Inferior parietal cortex (tissue), 1 donor: Measurements from ENCODE around the gene PDCD4.

ENCODE experiments used
- DNase-seq: peaks from one replicate; pipeline ENCODE4 v3.0.0-alpha.2; 2016; ENCODE audit errors: extremely low spot score

PDCD4 gene

DNA sequence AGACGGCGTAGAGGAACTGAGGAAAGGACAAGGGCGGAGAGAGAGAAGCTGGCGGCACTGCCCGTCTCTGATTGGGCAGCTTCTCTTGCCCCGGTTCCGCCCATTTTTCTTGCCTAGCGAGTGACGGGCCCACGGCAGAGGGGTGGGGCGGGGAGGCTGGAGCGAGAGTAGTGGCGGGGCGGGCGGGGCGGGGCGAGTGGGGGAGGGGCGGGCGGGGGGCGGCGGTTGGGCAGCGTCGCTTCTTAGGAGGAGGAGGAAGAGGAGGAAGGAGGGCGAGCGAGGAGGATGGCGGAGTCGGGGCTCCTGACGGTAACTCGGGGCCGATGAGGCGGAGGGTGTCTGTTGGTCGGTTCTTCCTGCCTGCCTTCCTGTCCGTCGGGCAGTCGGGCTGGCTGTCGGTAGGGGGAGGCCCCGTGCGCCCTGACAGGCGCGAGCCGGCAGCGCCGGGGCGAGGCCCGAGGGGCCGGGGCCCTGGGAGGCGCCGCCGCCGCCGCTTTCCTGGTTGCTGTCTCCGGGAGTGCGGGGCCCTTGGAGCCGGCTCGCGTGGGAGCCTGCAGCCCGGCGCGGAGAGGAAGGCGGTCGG lies 47.7 kb downstream of the PDCD4 start, which contains the start of gene SHOC2:
SHOC2 (plus strand) TSS at position 256 of the 583 bp plus-strand sequence. CDS start 44,755 bp downstream, outside the sequence.
- no peak for DNase-seq

DNA sequence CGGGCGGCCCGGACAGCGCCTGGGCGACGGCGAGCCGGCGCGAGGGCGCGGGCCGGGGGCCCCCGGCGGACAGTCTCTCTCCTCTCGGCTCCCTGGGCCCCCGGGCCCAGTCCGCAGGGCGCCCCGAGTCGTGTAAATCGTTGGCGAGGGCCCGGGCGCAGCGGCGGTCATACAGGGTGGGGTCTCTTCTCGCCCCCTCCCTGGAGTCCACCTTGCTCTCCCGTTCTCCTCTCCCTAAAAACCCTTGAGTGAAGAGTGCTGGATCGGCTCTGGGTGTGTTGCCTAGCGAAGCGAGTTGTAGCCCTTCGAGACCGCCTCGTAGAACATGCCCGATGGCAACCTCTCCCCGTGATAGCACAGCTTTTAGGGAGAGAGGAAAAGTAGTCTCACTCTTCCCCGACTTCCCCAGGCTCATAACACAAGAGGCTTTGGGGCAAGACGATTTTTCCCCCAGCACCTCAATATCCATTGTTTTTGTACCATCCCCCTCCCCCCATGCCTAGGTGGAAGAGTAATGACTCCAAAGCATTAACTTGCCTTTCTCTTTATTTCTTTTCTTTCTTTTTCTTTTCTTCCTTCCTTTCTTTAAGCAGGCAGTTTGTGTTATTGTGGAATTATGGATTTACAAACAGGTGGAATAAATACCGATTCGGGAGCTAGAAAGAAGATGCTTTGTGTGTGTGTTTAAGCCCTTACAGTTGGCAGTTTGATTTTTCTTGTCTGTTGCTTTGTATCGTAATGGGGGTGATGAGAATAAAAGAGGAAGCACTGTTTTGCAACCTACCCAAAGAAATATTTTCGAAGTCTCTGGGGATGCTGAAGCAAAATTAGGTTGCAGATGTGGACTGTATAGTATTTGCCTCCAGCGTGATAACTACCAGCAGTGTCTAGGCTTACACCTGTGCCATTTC lies 48.5 kb downstream of the PDCD4 start:
- peak; percentile 34 for DNase-seq

DNA sequence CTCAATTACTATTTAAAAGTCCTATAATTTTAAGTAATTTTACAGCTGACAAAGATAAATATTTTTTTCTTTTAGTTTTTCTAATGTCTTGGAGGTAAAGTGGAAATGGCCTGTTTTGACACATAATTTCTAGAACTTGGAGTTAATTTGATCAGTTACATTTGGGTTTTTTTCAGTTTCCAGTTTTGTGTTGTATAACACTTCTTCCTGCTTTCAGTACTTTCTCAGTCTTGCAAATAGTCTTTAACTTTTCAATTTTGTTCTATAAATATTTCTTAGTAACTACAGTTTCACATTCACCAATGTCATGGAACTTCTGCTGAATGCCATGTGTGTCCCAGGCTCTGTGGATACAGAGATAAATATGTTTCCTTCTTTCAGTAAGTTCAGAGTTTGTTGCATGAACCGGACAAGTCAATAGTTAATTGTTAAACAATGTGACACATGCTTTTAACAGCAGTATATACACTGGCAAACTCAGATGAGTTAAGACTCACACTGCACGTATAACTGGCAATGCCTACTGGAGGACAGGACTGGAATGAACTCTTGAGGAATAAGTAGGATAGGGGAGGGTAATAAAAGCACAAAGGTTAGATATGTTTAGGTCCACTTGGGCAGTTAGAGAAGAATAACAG lies 52.2 kb downstream of the PDCD4 start:
- DNase-seq = no peak

DNA sequence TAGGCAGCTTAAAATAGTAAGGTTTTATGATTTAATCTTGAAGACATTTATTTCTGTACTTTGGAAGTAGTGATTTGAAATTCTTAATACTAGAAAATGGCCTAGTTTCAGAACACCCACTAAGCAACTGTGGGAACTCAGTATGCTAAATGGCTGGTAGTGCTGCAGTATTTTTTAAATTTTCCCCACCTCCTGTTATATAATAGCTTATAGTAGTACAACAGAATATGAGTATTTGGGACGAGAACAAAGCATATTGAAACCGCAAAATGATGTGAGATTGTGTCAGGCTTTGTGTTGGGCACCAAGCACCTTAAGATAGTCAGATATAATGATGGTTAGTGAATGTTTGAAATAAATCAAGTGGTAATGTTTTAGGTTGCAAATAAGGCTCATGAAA lies 55.7 kb downstream of the PDCD4 start:
- no peak for DNase-seq

DNA sequence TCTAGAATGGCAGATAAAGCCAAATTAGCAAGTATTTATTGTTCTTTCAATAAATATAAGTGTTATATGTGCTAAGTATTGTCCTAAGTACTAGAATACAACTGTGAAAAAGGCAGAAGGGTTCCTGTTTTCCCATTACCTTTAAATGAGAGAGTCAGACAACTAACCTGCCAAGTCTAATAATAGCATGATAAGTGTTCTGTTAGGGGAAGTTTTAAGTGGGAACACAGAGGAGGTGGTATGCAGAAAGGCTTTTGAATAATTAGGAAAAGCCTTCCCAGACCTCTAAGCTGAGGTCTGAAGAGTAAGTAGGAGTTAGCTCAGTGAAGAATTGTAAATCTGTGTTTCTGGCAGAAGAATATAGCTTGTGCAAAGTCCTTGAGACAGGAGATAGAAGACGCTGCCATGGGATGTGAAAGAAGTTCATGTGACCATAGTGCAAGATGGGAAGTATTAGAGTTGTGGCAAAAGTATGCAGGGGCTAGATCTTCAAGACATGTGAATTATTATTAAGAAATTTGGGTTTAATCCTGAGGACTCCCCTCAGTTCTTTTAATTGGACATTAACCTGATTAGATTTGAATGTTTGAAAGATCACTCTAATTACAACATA lies 60.1 kb downstream of the PDCD4 start:
- DNase-seq = no peak

DNA sequence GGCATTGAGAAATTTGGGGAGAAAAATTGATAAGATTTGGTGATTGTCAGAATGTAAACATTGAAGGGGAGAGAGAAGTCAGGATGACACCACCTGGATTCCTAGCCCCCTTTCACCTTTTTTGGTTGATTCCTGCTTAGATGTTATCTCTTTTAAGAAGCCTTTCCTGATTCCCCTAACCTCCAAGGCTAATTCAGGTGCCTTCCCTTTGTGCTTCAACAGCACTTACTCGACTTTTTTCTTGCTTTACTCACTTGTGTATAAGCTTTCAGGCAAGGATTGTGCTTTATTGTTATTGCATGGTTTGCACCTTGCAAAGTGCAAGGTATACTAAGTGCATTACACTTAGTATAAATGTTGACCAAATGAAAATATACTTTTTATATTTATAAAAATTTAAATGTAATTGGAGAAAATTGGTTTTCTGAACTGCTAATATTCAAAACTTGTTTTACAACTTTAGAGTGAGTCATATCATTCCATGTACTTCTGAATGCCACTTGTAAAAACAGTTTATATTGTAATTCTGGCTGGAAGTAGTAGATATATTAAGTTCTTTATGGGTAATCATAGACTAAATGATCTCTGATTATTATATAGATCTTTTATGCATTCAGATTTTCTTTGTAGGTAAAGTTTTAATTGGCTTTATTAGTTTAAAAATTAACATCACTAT lies 60.9 kb downstream of the PDCD4 start:
- DNase-seq = no peak

DNA sequence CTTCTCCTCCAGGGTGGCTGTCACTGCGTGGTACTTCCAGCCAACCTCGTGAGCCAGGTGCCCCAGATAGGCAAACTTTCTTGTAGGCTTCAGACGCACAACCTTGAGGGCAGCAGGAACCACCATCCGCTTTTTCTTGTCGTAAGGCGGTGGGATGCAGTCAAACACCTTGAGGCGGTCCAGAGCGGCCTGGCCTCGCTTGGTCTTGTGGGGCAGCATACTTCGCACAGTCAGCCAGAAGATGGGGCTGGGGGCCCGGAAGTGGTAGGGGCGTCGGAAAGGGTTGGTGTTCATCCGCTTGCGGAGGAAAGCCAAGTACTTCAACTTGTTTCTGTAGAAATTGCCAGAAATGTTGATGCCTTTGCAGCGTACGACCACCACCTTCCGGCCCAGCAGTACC lies 65.0 kb downstream of the PDCD4 start:
- DNase-seq = no peak

DNA sequence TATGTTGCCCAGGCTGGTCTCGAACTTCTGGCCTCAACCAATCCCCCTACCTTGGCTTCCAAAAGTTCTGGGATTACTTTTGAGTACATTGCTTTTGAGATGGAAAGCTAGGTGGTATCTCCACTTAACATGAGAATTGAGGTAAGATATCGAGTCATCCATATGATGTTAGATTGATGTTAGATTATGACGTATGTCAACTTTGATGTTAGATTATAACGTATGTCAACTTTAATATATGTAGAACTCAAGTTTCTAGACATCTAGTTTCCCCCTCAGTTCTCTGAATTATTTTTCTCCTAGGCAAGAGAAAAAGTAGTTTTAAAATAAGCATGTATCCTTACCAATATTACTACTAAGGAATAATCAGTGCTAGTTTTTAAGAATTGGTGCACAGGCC lies 67.7 kb downstream of the PDCD4 start:
- DNase-seq = no peak

DNA sequence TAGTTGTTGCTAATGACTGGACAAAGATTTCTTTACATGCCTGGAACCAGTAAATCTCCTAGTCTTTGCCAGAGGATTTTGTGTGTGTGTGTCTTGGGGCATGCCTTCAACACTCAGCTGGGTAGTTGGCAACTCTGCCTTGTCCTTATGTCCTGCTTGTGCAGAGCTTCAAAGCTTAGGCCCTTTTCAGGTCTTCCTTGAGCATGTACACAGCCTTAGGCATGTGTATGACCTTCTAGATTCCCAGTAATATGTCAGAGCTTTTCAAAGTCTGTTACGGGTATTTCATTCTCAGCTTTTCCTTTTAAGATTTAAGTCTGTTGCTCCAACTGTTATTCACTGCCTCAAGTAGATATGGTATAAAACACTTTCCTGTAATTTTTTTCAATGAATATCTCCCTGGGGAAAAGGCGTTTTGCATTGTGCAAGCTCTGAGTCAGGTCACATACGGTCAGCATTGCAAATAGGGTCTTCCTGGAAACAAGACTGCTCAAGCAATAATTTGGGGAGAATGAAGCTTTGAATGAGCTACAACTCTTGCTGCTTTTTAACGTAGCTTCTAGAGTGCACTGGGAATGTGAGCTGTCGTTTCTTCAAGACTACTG lies 73.2 kb downstream of the PDCD4 start:
- no peak for DNase-seq

DNA sequence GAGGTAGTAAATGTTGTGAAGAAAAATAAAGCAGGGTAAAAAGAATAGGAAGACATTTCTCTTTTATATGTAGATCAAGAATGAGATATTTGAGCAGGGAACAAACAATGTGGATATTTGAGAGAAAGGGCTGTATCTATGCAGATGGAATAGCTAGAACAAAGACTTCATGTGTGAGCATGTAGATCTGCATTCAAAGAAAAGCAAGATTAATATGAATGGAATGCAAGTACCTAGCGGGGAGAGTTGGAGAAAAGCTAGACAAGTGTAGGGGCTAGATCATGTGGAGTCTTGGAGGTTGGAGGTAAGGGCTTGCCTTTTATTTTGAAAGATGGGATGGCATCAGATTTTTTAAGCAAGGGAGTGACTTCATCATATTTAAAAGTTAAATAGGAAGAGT lies 74.8 kb downstream of the PDCD4 start:
- no peak for DNase-seq

DNA sequence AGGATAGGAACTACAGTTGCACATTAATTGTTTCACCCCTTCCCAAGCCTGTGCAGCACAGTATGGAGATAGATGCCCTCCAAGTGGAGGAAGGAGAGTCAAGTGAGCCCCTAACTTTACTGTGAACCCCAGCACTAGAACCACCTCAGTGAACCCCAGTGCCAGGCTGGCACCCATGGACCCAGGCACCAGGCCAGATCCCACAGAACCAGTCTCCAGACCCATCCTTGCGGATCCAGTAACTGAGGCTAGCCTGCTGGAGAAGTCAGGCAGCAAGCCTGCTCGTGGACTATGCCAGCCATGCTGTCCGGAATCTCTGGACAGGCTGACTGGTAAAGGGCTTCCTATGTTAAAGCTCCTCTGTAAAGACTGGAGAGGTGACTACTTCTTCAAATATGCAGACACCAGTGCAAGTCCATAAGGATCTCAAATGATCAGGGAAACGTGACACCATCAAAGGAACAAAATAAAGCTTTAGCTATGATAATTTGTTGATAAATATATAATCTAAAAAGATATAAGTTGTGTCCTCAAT lies 75.4 kb downstream of the PDCD4 start:
- no peak for DNase-seq
